HG03378 (cell line): ENCODE measurements around the gene BLNK.
"Not testable (repeated sequence)": the region's sequence is repeated elsewhere in the genome, so short reads cannot be mapped to it uniquely, and the experiment has no call there.

Experiments
- ATAC-seq: cut with Tn5 transposase; IDR thresholded peaks from one replicate; pipeline ENCODE4 v1.9.1; 2021; ENCODE audit warnings: mild to moderate bottlenecking, moderate library complexity; ENCODE audit not compliant: unreplicated experiment

The BLNK gene

DNA sequence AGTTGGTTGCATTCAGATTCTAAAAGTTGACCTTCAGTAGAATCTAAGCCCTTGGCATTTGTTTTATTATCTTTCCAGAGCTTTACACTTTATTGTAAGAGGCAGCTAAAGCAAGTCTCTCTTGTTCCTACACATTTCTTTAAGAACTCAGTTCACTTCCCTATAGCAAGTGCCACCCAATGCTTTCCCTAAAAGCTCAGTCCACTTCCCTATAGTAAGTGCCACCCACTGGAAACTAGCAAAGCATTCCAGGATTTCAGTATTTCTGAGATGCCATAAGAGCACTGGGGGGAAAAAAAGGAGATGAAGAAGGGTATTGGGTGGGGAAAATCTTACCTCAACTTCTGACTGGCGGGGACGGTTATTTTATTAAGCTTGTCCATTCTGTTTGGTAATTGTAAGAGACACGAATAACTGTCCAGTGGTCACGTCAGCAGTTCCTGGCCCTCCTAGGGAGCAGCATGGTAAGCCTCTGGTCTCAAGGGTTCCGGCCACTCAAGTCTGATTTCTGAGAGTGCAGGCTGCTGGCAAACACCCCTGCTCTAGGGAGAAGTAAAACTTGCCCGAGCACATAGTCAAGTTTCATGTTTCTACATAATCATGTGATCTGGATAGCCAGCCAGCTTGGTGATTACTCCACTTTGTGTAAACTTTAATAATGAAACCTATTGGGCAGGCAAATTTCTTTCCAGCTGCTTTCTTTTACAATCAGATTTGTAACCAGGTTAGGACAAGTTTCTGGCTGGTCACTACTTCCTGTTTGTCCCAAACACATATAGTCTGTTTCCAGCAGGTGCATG lies at the start of gene BLNK:
Gene BLNK, minus strand, starts transcription at position 554 of the 800 bp plus-strand sequence. Its CDS starts 171 bp downstream, at position 383.
- peak; percentile 72 for ATAC-seq

DNA sequence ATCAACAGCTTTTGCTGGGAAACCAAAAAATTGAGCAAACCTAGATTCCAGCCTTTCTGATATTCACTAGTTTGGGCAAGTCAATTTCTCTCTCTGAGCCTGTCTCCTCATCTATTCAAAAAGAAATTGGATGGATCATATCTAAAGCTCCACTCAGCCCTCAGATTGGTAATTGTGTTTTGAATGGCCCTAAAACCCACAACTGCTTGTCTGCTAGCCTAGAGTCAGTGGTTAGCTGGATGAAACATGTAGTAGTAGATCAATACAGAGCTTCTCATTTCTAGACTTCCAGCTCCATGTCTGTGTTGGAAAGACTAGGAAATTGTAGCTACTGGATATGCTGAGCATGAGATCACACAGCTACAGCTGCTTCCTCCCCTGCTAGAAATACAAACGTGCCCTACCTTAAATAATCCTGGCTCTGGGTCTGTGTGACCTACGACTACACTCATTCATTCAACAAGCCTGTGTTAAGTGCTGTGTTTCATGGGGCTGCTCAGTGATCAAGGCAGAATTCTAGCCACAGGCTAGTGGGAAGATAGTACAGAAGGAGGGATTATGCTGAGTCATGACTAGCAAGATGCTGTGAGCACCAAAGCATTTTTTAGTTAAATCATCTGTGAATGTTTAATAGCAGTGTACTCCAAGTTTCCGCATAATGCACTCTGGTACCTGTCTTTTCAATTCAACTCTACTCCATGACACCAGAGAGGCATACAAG lies 48.5 kb upstream of the BLNK start:
- ATAC-seq: no peak

DNA sequence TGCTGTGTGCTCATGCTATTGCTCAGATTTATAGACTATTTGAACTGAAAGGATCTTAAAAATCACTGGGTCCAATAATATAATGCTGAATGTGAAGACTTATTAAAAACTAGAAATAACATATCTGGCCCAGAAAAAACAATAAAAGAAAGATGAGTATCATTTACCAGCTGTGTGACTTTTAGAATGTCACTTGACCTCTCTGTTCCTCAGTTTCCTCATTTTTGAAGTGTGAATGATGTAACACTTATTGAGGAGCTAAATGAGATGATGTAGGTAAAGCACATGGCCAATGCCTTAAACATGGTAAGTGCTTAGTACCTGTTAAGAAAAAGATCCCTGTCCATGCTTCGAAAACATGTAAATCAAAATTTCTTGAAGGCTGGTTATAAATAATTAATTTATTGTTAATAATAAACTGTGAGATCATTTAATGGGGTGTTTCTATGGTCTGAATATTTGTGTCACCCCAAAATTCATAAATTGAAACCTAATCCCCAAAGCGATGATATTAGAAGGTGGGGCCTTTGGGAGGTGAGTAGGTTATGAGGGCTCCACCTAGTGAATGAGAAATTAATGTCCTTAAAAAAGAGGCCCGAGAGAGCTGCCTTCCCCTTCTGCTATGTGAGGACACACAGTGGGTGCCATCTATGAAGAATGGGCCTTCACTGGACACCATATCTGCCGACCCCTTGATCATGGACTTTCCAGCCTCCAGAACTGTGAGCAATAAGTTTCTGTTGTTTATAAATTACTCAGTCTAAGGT lies 45.9 kb upstream of the BLNK start:
- ATAC-seq: no peak

DNA sequence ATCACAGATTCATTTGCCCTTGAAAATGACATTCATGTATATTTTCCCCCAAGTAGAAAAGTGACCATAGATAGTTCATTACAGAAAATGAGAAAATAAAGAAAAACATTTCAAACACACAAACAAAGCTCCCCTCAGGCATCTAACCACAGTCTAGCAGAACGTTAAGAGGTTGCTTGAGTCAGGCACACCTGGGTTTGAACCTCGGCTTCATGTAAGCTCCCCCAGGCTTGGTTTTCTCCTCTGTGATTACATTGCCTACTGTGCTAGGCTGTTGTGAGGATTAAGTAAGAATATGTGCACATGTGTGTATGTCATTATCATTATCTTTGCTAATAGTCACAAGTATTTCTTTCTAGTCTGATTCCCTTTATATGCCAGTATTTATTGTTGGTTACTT lies 42.0 kb upstream of the BLNK start:
- ATAC-seq: no peak

DNA sequence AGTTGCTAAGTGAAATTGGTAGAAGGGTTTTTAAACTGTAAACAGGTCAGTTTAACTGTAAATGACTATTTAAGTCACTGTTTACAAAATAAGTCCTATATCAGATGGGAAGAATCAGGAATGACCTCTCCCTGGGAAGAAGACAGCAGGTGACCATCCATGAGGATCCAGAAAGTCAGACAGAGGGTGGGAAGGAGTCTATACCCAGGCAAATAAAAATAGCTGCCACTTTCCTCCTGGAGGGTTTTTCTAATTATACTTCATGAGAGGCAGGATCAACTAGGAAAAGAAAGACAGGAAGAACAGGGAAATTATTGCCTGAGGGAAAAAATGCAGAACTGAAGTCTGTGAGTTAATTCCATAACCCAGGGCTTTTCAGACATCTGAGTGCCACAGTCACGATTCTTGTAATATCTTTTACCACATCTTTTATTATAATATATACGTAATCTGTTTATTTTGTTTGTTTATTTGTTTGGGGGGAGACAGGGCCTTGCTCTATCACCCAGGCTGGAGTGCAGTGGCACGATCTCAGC lies 39.9 kb upstream of the BLNK start:
- no peak for ATAC-seq

DNA sequence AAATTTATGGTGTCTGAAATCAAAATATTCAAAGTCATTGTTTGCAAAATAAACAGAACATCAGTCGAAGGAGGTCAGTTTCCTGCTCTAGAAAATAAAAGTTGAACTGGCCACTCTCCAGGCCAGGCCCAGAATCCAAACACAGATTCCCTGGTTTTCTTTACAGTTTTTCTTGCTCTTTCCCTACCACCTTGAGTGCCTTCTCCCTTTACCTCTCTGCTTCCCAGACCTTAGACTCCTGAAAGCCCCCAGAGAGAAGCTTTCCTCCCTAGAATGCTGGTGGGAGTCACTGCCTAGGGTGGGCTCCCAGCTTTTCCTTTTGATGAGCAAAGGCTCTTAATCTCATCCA lies 38.9 kb upstream of the BLNK start:
- no peak for ATAC-seq

DNA sequence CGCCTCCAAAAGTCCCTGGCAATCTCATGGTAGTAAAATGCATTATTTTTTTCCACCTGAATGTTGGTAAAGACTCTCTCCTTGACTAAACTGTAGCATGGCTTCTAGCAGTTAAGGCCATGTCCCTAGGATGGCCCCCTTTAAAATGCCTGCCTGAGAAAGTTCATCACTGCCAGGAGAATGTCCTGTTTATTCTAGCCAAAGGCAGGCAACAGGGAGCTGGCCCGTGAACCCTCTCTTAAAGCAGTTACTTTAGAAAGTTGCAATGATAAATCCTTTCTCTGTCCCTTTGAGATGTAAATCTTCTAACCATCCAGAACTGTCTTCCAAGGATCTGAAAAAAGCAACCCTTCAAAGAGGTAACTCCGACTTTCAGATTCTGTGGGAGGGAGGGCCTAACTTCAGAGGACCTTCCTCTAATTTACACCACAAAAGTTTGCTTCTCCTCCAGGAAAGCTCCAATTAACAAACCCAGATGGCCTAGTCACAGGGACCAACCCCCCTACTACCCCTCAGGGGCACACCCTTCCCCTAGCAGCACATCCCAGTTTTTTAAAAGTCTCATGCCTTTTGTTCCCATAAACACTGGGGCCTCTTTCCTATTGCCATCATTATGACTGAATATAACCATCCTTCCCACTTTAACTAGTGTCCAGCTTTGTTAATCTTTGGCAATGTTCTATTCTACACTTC lies 38.4 kb upstream of the BLNK start:
- ATAC-seq: no peak

DNA sequence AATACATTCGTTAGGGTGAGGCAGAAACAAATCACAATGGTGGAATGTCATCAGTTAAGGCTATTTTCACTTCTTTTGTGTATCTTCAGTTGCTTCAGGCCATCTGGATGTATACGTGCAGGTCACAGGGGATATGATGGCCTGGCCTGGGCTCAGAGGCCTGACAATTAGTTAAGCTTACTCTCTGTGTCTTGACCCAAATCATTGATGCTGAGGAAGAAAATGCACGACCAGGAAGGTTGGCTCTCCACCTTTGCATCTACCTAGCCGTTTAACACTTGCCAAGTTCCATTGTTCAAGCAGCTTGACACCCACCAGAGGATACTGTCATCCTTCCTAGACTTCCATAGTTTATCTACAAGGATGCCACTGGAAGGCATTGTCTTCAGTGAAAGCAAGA lies 37.5 kb upstream of the BLNK start:
- not testable (repeated sequence) for ATAC-seq

DNA sequence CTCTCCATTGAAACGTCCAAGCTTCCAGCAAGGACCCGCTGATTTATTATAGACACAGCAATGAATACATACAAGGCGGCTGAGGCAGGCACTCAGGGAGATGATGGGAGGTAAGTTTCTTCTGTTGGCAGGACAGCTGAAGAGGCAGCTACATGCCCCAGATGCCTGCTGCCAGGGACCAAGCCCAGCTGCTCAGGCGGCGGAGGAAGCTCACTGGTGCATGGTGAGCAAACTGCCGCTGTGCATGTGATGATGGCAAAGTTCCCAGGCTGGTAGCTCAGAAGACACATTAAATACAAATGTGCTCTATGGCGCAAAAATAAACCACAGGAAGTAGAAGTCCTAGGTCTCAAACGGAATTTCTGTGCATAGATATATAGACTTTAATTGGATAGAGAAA lies 35.1 kb upstream of the BLNK start:
- ATAC-seq: no peak

DNA sequence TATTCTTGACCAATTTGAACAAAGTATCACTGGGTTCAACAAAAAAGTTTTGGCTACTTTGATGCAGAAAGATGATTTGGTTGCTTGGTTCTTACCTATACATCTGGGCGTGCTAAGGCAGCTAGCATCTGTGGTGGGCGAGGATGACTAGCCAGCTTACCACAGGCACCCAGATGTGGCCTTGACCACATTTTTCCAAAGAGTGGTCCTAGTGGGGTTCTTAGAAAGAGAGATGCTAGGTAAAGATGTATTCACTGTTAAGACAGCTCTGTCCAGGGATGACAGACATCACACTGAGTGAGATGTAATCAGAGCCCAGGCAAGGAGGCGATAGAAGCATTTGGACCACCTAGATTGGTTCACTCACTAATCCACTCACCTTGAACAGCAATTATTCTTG lies 33.6 kb upstream of the BLNK start:
- no peak for ATAC-seq

DNA sequence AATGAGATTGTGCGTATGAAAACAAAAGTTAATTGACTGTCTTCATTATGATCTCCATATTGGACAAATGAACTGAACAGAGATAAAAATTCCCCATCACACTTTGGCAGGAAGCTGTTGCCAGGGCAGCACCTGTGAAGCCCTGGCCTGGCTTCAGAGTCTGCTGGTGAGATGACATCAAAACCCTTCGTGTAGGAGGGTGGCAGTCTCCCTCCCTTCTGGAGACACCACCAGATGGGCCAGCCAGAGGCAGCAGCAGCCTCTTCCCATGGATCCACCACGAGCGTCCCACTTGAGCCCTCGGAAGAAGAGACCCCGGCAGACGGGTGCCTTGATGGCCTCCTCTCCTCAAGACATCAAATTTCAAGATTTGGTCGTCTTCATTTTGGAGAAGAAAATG lies 32.9 kb upstream of the BLNK start, which contains the start of gene DNTT:
Gene DNTT, plus strand, starts transcription at position 205 of the 400 bp plus-strand sequence. Its CDS starts 64 bp downstream, at position 269.
- ATAC-seq: no peak

DNA sequence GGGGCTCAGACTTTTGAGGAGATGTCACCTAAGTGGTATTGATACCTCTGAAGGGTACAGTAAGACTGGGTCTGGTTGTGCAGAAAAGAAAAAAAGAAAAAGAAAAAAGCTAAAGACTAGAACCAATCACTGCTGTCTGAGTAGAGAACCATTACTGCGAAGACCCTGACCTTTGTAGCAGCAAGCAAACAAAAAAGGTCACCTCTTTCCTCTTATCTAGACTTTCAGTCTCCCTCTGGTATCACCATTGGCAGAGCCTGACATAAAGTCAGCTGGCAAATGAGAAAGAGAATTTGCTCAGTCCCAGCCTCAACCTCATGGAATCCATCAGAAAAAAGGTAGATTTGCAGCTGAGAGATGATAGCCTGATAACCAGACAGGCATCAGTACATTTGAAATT lies 30.2 kb upstream of the BLNK start:
- no peak for ATAC-seq

DNA sequence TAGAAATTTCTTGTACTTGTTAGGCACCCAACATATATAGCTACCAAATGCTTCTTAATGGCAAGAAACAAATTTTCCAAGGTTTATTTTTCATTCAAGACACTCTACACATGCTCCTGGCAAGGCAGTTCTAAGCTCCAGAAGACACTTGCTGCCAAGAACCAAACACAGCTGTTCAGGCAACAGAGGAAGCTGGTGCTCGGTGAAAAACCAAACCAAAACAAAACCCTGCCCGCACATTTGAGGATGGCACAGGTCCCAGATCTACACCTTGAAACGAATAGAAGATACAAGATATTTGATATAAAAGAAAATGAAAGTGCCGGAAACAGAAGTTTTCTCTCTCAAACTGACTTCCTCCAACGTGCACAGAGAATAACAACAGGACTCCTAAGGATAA lies 28.0 kb upstream of the BLNK start:
- no peak for ATAC-seq

DNA sequence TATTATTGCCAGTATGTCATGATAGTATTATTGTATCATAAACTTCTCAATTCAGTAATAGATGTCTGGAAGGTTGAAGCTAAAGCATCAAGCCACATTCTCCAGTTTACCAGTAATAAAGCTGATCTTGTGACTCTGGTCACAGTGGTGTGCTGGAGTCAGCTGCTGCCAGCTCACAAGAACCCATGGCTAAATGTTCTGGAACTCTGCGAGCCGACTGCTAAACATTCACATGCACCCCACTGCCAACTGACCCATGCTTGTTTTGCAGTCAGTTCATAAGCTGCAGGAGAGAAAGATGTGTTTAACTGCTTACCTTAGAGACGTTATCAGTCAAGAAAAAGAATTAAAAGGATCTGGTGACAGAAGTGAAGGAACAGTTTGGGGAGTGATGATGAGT lies 27.0 kb upstream of the BLNK start:
- ATAC-seq: no peak

DNA sequence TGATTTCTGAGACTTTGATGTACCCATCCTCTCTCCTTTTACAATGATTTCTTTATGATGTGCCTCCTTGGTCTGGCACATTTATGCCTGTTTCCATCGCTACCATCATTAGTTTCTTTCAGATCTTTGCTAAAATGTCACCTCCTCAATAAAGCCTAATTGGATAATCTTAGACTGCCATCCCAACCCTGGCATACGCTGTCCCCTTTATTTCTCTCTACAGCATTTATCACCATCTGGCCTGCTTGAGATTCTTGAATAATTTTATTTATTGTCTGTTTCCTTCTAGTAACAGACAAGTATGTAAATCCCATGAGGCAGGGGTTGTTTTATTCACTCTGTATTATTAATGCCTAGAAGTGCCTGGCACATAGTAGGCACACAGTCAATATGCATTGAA lies 26.1 kb upstream of the BLNK start:
- ATAC-seq: no peak

DNA sequence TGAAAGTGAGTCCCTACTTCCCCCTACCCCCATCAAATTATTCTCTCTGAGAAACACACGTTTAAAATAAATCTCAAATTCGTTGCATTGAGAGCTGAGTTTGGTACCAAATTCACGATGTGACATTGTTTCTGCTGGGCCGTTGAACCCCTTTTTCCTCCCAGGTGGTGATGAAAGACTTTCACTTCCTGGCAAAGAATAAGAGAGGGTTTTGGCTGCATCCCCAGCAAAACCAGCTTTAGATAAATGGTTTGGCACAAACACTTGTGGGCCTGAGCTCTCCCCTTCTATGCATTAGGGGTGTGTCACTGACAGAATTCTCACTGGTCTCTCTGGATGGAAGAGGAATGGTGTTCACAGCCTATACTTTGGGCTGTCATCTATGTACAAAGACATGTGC lies 24.1 kb upstream of the BLNK start:
- no peak for ATAC-seq

DNA sequence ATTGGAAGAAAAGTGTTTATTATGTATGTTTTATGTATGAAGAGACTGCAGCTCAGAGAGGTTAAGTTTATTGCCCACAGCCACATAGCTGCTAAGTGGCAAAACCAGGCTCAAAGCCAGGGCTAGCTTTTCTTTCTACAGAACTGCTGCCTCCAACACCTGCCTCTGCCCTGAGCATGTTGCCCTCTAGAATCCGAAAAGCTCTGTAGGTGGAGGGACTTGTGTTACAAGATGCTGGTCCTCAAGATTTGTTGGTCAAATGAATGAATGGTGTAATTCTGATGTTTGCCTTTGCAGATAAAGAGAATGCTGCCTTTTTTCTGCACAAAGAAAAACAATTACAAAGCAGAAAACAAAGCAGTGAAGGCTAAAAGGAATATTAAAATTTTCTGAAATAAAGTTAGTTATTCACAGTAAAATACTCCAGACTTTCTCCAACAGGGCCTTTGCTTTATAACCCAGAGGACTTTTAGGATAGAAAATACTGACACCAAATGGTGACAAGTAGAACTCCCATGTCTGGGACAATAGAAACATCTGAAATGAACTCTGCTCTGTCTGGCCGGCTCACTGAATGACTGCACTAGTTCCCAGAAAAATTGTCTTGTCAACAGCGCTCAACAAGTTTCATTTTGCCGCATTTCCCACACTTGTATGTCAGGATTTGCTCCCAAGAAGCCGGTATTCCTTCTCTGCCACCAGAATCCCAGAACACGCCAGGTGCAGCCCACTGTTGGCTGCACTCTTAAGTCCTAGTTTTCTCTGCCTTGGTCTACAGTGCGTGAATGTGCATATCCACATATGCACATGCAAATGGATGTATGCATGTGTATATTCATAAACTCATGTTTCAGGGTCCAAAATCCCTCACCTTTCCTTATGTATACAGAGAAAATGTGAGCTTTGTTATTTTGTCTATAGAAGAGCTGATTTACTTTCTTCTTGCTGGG lies 21.9 kb upstream of the BLNK start:
- peak; percentile 48 for ATAC-seq

DNA sequence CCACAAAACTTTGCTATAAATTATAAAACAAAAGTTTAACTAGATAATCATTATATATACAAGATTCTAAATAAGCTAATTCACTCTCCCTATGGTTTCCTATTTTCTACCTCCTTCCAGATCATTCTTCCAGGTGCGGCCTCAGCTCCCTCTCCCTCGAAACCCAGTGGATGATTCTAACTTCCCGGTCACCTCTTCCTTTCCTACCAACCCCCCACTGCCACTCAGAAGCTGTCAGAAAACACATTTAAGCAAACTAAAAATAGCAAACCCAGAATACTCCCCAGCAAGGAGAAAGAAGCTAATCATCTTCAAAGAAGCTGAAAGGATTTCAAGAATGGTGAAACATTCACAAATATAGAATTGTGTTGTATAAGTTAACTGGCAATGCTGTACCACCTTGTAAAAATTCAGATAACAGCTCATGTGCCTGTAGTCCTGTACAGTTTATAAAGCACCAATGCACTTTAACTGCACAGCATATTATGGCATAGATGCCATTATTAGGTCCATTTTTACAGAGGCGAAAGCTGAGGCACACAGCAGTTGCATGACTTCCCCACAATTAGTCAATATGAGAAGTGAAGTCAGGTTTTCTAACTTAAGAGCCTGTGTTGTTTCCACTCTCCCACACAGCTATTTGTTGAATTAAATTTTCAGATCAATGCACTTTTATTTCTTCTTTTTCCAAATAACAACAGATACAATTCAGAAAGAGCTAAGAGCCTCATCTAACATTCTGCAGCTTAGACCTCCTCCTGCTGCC lies 19.2 kb upstream of the BLNK start:
- ATAC-seq: peak; percentile 32
